GM18951 (cell line): Measurements from ENCODE around the gene CAT.

Experiments
- POLR2A ChIP-seq: IDR thresholded peaks from 4 replicates; pipeline ENCODE4 v1.6.1; 2011; ENCODE audit warnings: mild to moderate bottlenecking; ENCODE audit not compliant: insufficient read length, insufficient read depth; ENCODE audit errors: extremely low read depth
- in situ Hi-C: fragments of 300-500 bp; cut with MboI; formaldehyde crosslinking; loops from one replicate; pipeline ENCODE4 v1.12.0; 2022; ENCODE audit warnings: low sequenced_read_pairs, mixed read lengths, inconsistent platforms; ENCODE audit not compliant: unreplicated experiment

Gene CAT

GRCh38 chr11:34483106-34483874 lies 44.6 kb downstream of the CAT start:
- in situ Hi-C loops: loop anchor here (25.0 kb wide), 2 partner anchors 321 to 621 kb away; no protein-coding TSS in a partner anchor
- no peak for TF ChIP-seq POLR2A

- in situ Hi-C loops: loop anchor here (25.0 kb wide), 2 partner anchors 325 to 625 kb away; no protein-coding TSS in a partner anchor
Measured at GRCh38 chr11:34487430-34487829, 48.7 kb downstream of the CAT start.

GRCh38 chr11:34488855-34489557 lies 50.3 kb downstream of the CAT start:
- TF ChIP-seq POLR2A: no peak
- in situ Hi-C loops: loop anchor here (25.0 kb wide), 2 partner anchors 327 to 627 kb away; no protein-coding TSS in a partner anchor

More at GRCh38 chr11:34487430-34487829, 48.7 kb downstream of the CAT start:
- no peak for TF ChIP-seq POLR2A

GRCh38 chr11:34490304-34490703 lies 51.6 kb downstream of the CAT start:
- in situ Hi-C loops: loop anchor here (10.0 to 25.0 kb wide), 4 partner anchors 126 to 628 kb away; no protein-coding TSS in a partner anchor
- TF ChIP-seq POLR2A: no peak

- in situ Hi-C loops: loop anchor here (10.0 to 25.0 kb wide), 4 partner anchors 128 to 631 kb away; no protein-coding TSS in a partner anchor
- no peak for TF ChIP-seq POLR2A
Measured at GRCh38 chr11:34492806-34493414, 54.2 kb downstream of the CAT start.

- in situ Hi-C loops: loop anchor here (10.0 to 25.0 kb wide), 4 partner anchors 129 to 631 kb away; no protein-coding TSS in a partner anchor
- no peak for TF ChIP-seq POLR2A
Measured at GRCh38 chr11:34493468-34493867, 54.7 kb downstream of the CAT start.

- TF ChIP-seq POLR2A: no peak
- in situ Hi-C loops: loop anchor here (10.0 to 25.0 kb wide), 4 partner anchors 129 to 632 kb away; no protein-coding TSS in a partner anchor
Measured at GRCh38 chr11:34493926-34494595, 55.3 kb downstream of the CAT start.

GRCh38 chr11:34495239-34495723 lies 56.5 kb downstream of the CAT start:
- no peak for TF ChIP-seq POLR2A
- in situ Hi-C loops: loop anchor here (10.0 to 25.0 kb wide), 4 partner anchors 130 to 633 kb away; no protein-coding TSS in a partner anchor

GRCh38 chr11:34495724-34496377 lies 57.1 kb downstream of the CAT start:
- in situ Hi-C loops: loop anchor here (10.0 to 25.0 kb wide), 4 partner anchors 131 to 634 kb away; no protein-coding TSS in a partner anchor
- TF ChIP-seq POLR2A: no peak

GRCh38 chr11:34499719-34500500 lies 61.2 kb downstream of the CAT start:
- in situ Hi-C loops: loop anchor here (10.0 to 25.0 kb wide), 4 partner anchors 135 to 638 kb away; no protein-coding TSS in a partner anchor
- TF ChIP-seq POLR2A: no peak

- TF ChIP-seq POLR2A: no peak
- in situ Hi-C loops: no loop called here
Measured at GRCh38 chr11:34501500-34501899, 62.8 kb downstream of the CAT start.
